HL-60 (cell line): Measurements from ENCODE around the gene SLC38A2.

Experiments
- GABPA ChIP-seq: IDR thresholded peaks from 2 replicates; pipeline ENCODE4 v1.6.1; 2012; ENCODE audit warnings: low read depth
- POLR2AphosphoS5 ChIP-seq: IDR thresholded peaks from 2 replicates; pipeline ENCODE4 v1.6.1; 2012; ENCODE audit warnings: low read depth
- SPI1 ChIP-seq: IDR thresholded peaks from 2 replicates; pipeline ENCODE4 v1.6.1; 2012; ENCODE audit warnings: low read depth, mild to moderate bottlenecking, borderline replicate concordance
- TF ChIP-seq, protein P1 (sequence below): IDR thresholded peaks from one replicate; pipeline ENCODE4 v1.5.1; 2011; ENCODE audit warnings: low read length, control low read depth, inconsistent platforms; ENCODE audit not compliant: insufficient read depth
- TF ChIP-seq, protein P2 (sequence below): IDR thresholded peaks from 2 replicates; pipeline ENCODE4 v1.6.1; 2012; ENCODE audit warnings: low read depth; ENCODE audit not compliant: insufficient replicate concordance

DNA sequence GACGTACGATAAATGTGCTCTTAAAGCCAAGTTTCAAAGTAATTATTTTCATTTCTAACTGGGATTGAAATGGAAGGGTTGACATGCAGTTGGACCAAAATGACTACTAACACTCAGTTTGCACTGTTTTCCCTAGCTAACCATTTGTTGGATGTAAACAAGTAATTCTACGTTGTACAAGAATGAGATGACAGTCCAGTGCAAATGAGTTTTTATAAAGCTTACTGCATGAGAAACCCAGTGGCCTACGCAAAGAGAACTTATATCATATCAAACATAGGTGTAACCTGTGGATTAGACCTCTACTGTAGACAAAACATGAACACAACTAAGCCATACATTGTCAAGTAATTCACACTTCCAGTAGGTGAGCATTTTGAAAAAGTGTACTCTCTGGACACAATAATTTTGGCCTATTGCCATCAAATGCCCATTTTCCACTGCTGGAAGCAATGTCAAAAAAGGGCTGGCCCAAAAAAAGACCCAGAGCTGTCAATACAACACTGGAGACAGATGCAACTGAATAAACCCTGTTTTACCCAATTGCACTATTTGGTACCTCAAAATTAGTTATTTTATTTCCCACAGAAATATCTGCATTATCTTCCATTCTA lies 12.8 kb downstream of the SLC38A2 start:
- TF ChIP-seq, protein P1, sequence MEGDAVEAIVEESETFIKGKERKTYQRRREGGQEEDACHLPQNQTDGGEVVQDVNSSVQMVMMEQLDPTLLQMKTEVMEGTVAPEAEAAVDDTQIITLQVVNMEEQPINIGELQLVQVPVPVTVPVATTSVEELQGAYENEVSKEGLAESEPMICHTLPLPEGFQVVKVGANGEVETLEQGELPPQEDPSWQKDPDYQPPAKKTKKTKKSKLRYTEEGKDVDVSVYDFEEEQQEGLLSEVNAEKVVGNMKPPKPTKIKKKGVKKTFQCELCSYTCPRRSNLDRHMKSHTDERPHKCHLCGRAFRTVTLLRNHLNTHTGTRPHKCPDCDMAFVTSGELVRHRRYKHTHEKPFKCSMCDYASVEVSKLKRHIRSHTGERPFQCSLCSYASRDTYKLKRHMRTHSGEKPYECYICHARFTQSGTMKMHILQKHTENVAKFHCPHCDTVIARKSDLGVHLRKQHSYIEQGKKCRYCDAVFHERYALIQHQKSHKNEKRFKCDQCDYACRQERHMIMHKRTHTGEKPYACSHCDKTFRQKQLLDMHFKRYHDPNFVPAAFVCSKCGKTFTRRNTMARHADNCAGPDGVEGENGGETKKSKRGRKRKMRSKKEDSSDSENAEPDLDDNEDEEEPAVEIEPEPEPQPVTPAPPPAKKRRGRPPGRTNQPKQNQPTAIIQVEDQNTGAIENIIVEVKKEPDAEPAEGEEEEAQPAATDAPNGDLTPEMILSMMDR: no peak
- no peak for TF ChIP-seq POLR2AphosphoS5
- TF ChIP-seq, protein P2, sequence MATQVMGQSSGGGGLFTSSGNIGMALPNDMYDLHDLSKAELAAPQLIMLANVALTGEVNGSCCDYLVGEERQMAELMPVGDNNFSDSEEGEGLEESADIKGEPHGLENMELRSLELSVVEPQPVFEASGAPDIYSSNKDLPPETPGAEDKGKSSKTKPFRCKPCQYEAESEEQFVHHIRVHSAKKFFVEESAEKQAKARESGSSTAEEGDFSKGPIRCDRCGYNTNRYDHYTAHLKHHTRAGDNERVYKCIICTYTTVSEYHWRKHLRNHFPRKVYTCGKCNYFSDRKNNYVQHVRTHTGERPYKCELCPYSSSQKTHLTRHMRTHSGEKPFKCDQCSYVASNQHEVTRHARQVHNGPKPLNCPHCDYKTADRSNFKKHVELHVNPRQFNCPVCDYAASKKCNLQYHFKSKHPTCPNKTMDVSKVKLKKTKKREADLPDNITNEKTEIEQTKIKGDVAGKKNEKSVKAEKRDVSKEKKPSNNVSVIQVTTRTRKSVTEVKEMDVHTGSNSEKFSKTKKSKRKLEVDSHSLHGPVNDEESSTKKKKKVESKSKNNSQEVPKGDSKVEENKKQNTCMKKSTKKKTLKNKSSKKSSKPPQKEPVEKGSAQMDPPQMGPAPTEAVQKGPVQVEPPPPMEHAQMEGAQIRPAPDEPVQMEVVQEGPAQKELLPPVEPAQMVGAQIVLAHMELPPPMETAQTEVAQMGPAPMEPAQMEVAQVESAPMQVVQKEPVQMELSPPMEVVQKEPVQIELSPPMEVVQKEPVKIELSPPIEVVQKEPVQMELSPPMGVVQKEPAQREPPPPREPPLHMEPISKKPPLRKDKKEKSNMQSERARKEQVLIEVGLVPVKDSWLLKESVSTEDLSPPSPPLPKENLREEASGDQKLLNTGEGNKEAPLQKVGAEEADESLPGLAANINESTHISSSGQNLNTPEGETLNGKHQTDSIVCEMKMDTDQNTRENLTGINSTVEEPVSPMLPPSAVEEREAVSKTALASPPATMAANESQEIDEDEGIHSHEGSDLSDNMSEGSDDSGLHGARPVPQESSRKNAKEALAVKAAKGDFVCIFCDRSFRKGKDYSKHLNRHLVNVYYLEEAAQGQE: no peak
- TF ChIP-seq GABPA: no peak
- no peak for TF ChIP-seq SPI1
